Stimulated activated CD8-positive, alpha-beta memory T cell treated with anti-CD3 and anti-CD28 coated beads, Interleukin-15, amount 100 ng/mL, for 1 hour (primary cell): ENCODE results near the gene MFRP.

Source experiments
- DNase-seq: peaks from one replicate; pipeline ENCODE4 v3.0.0-alpha.2; 2020; ENCODE audit warnings: low read depth

MFRP gene

DNA sequence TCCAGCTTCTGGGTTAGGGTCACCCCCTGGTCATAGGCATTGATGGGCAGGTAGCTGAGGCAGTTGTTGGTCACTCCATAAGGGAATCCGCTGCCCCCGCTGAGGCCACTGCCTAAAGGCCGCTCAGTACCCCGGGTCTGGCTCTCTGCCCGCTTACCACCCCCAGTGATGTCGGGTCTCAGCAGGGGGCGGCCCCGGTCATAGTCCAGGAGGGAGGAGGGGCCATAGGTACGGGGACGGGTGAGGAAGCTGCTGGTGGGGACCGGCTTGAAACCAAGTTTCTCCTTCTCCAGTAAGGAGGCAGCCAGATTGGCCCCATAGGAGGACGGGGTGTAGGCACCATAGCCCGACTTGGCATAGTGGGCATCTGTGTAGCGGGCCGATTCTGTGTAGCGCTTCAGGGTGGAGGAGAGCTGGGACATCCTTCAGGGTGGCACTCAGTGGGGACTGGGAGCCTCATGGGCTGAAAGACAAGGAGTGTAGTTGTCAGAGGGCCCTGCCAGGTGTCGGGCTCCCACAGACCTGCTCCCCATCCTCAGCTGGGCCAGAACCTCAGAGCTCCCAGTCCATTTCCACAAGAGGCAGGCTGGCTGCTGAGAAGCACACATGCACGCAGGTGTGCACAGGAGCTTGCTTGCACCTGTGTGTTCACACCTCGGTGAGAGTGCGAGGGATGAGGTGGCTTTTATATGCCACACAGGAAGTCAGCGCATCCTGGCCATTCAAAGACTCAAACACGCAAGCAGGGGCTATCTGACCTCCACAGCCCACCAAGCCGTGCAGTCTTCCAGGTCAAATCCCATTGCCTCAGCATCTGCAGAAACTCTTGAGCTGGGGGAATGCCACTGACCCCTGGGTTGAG is 26.8 kb upstream of the MFRP start:
- no peak for DNase-seq

DNA sequence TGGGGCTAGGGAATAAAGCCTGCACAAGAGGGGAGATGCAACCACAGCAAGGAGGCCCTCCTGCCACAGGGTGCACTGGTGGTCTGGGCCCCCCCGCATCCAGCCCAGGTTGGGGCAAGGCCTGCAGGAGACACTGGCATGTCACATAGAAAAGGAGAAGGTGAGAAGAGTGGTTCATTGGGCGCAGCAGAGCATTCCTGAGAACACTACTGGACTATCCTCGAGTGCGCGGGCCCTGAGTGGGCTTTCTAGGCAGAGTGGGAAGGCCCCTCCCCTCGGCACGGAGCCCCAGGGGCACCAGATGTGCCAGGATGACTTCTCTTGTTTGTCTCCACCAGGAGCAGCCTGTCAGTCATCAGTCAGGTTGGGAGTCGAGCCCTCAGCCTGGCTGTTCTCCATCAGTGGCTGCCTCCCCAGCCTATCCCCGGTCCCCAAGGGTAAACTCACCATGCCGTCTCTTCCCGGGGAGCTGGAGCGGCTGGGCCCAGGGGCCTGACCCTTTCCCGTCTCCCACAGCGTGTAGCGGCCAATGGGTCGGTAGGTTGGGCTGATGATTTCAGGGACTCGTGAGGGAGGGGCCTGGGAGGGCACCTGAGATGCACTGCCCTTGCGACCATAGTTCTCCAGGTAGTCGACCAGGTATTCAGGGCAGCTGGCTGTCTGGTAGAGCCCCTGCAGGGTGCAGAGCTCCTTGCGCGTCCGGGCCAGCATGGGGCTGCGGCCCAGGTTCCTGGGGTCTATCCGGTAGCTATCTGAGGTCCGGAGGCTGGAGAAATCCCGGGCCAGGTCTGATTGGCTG is 26.0 kb upstream of the MFRP start:
- DNase-seq = no peak

DNA sequence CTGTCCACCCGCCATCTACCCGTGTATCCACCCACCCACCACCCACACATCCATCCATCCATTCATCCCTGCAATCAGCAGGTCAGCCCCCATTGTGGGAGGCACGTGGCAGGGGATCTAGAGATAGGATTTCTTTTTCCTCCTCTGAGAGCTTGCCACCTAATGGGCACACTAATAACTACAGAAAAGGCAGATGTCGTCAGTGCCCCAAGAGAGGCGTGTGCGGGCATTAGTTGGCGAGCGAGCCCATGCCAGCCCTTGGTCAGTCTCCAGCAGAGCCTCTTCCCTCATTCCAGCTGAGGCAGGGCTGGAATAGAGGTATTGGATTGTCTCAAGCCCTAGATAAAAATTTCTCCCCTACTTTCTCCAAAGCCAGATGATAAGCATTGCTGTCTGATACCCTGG is 25.3 kb upstream of the MFRP start:
- DNase-seq = no peak

DNA sequence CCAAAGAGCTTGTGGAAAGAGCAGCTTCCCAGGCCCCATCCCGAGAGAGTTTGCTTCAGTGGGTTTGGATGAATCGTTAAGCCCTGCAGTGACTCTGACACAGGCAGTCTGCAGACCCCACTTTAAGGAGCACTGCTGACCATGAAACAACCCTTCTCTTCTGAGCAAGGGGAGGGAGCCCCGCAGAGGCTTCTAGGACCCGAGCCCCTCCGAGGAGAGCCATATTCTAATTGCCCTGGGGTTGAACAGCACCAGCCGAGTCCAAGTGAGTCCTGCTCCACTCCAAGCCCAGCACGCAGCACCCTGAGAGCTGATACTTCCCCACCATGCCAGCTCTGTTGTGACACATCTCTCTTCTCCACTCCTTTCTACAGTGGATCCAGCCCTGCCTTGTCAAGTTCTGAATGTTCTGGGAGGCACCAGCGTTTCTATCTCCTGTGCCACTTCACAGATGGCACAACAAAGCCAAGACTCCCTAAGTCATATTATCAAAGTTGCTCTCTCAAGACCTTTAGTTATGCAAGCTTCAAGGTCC is 24.6 kb upstream of the MFRP start:
- DNase-seq = no peak

DNA sequence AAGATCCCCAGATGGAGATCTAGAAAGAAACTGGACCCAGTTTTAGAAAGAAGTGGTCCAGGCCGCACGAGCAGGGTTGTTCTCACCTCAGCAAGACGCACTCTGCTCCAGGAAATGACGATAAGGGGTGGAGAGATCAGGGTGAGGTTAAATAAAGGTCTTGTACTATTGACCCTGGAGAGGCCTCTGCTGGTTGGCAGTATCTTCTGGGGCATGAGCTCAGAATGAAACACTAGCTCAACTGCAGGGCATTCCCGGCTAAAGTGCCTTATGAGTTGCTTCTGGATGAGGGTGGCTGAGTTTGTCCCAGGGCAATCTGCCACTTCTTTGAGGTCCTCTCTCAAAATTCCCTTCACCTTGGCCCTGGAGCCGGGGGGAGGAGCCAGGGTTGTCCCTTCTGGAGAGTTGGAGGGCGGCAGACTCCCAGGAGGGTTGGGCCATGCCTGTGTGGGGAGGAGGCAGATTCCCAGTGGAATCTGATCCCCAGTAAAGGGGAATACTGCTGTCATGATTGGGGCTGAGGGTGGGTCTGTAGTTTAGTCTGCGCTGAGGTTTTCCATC is 24.1 kb upstream of the MFRP start:
- no peak for DNase-seq

DNA sequence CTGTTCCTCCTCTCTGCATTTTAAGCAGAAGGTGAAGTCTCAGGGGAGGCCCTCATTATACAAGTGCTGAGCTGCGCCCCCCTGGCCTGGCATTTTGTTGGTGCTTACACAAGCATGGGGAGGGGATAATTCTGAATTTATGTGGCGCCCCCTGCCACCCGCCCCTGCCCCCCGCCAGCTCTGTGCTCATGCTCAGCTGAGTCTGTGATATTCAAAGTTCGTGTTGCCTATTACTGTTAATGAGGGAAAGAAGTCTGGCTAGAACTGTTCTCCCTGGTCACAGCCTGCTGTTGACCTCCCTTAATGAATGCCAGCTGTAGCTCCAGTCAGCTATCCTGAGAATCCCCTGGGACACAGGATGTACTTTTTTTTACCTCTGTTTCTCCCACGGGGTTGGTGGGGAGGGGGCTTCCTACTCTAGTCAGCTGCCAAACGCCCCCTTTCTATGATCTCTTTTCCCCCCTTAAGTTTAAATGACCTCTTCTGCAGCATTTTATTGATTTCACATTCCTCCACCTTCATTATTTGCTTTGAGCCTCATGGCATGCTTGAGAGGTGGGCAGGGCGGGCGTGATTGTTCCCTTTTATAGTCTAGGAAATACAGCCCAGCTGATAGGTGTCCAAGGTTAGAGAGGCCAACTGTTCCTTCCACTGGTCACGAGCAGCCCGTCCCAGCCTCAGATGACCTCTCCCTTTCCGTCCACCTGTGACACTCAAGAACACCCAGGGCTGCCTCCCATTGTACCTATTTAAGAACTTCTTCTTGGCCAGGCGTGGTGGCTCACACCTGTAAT is 22.8 kb upstream of the MFRP start:
- no peak for DNase-seq

DNA sequence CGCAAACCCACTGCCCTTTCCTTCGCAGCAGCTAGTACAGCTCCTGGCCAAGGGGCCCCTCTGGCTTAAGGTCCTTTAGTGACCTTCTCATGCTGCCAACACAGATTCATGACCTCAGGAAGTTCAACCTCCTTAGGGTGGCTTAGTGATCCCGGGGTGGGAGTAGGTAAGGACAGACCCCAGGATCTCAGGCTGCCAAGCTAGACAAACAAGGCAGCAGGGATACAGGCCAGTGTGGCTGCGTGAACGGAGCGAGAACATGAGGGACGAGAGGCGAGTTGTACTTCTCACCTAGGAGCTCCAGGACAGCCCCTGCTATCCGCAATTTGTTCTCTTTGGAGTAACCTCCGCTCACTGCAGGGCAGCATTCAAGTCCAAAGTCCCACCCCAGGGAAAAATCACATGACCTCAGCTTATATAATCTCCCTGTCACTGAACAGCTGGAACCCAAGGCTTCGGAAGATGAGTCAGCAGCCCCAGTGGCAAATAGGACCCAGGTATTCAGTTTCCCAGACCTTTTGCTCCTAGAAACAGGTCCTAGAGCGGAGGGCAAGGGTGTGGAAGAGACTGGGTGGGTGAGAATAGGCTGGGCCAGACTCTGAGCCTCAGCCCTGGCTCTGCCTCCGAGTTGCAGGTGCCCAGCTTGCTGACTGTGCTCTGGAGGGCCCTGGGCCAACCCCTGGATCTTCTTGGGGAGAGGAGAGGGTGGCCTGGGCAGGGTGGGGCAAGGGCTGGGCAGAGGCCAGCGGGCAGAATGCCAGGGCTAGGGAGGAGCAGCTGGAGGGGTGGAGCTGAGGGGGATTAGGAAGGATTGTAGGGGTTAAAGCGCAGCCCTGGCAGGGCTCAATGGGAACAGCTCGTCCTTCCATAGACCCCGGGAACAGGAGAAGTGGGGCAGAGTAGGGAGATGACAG is 21.9 kb upstream of the MFRP start:
- DNase-seq = no peak

DNA sequence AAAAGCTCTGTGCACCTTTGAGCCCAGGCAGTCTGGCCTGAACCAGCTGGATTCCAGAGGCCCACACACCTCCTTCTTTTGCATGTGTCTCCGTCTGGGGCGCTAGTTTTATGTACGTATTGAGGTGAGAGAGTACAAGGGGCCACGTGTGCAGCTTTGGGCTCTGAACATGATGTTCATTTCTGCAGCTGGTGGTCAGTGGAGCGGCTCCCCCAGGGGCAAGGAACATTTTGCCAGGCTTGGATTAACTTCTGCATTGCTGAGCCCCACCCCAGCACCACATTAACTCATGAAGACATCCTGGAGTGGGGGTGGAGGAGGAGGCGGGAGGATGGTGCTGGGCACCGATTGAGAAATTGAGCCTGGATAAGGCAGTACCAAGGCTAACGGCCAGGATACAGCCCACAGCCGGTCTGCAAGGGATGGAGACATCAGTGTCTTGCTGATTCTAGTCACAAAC is 21.2 kb upstream of the MFRP start:
- DNase-seq = no peak

DNA sequence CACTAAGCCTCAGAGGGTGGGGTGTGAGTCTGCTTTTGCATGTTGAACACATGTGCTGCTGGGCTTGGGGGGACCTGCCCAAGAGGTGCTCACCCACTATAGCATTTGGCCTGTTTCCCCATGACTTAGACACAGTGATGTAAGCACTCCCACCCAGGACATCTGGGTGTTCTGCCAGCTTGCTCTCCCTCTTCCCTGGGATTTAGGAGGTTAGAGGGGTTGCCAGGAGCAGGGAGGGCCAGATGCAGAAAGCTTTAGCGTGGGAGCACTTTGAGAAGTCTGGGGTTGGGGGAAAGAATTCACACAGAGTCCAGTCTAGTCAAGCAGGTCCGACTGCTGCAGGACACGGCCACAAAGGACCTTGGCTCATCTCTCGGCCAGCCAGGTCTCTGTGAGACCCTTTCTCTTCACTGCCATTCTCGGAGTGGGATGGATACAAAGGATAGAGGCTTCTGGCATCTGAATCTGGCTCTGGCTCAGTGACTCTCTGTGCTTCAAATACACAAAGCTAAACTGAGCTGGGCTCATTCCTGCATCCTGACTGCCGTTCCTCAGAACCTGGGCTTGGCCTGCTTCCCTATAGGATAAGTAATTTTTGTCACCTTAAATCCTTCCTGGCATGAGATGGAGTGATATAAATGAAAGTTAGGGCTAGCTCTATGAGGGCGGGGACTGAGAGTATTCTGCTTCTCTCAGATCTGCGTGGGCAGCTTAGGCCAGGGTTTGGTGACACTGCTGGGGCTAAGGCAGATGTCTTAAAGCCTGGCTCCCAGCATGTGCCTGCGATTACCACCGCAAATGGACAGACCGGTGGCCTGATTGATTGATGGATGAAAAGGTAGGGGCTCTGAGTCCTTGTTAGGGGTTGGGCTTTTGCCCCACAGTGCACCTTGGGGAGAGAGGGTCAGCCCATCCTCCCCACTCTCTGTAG is 20.4 kb upstream of the MFRP start:
- DNase-seq = no peak

DNA sequence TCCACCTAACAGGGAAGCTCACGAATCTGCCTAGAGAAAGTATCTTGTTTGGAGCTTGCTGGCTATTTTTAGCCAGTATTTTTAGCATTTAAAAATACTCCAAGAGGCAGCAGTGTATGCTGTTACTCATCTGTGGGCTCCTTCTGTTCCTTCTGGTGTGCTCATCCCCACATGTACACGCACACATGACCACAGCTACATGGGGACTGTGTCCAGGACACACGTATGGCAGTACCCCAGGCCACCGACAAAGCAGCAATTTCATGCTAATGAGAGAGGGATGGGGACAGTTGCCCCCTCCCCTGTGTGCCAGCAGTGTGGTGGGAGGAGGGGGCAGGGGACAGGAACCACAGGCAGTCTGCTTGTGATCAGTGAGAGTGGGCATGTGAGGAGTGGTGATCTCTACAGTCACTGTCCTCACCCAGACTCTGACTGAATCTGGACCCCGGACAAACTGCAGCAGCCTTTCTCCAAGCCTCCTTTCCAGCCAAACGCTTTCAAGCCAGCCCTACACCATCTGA is 18.6 kb upstream of the MFRP start:
- DNase-seq = no peak

DNA sequence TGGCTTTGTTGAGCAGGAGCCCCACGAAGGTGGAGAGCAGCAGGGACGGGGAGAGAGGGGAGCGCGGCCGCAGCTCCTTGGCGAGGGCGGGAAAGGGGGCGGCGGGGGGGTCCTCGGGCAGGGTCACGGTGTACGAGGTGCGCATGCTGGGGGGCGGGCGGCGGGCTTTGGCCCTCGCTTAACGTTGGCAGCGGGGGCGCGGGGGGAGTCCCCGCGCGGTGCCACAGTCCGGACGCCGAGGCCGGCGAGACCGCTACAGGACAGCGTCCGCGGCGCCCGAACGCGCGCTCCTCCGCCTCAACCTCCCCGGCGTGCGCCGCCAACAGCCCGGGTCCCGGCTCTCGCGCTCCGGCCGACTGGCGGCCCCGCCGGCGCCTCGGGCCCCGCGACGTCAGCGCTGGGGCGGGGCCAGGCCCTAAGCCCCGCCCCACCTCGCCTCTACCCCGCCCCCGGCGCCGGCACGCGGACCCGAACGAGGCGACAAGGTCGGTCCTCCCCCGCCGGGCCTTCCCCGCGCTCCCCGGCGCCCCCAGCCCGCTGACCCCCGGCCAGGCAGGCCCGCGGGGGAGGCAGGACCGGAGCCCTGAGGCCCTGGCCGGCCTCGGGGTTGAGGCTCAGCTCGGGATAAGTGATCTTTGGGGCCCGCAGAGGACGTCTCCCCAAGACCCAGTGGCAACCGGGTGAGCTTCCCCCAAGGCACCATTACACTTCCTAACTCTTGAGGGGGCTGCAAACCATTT is 17.5 kb upstream of the MFRP start:
- no peak for DNase-seq

DNA sequence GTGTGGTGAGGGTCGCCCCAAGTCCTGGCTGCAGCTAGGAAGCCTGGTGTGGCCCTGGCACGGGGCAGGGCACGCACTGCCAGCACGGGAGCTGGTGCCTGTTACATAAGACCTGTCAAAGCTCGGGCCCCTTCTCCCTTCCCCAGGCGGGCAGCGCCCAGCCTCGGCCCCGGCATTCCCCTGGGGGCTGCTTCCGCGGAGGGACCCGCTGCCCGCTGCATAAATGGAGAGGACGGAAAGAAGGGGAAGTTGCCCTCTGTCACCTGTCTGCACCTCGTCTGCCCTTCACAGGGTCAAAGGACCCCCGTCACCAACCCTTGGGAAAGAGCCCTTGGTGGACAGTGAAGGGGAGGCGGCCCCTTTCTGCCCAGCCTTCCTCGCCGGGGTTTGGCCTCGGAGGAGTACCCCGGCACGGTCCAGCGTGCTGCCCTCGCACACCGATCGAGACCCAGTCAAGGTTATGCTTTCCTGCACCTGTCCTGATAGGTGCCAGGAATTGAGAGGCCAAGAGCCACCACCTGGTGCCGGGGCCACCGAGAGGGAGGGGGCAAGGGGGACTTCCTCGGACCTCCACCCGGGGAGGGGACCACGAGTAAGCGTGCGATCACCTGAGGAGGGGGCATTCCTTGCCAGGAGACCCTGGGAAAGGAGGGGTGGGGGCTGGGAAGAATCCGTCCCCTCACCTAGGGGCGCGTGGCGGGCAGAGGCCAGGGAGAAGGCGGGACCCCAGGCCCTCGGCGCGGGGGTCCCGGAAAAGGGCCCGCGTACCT is 16.8 kb upstream of the MFRP start:
- DNase-seq = no peak

DNA sequence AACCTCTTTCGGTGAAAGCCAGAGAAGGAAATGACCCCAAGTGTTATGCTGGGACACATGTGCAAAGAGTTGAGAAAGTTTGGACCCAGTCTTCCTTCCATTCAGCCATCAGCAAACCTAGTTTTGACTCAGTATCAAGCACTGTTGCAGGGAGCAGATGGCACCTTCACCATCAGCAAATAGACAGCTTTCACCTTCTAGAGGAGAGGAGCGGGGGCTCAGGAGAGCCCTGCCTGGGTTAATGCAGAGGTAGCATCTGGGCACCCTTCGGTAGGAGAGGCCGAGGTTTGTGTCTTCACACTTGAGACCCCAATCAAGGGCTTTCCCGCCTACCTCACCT is 16.2 kb upstream of the MFRP start:
- DNase-seq = no peak

DNA sequence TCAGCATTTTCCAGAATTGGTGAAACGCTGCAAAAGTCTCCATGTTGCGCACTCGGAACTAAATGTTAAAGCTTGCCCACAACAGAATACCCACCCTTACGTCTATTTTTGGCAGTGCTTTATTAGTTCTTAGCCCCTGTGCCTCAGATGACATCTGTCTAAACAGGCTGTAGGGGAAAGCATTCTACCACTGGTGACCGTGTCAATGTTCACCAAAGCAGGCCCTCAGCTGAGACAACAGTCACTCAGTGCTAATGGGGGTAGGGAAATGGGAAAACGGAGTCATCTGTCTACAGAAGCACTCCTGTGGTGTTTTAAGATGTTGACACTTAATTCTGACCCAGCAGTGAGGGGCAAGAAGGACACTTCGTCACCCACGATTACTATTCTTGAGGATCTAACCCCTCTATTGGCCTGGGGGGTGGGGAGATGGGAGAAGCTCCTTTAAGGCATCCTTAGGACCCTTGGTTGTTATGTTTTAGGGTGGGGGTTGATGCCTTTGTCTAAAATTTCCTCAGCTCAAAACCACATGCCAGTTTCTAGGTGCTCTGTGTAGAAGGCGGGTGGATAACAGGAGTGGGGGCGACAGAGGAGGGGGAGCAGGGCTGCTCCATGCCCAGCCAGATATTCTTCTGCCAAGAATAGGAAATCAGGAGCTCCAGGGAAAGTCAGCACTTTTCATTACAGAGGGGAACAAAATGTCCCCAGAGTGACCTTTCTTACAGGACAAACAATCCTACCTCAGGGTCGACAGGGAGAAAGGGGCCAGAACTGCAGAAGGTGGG is 15.6 kb upstream of the MFRP start:
- no peak for DNase-seq

DNA sequence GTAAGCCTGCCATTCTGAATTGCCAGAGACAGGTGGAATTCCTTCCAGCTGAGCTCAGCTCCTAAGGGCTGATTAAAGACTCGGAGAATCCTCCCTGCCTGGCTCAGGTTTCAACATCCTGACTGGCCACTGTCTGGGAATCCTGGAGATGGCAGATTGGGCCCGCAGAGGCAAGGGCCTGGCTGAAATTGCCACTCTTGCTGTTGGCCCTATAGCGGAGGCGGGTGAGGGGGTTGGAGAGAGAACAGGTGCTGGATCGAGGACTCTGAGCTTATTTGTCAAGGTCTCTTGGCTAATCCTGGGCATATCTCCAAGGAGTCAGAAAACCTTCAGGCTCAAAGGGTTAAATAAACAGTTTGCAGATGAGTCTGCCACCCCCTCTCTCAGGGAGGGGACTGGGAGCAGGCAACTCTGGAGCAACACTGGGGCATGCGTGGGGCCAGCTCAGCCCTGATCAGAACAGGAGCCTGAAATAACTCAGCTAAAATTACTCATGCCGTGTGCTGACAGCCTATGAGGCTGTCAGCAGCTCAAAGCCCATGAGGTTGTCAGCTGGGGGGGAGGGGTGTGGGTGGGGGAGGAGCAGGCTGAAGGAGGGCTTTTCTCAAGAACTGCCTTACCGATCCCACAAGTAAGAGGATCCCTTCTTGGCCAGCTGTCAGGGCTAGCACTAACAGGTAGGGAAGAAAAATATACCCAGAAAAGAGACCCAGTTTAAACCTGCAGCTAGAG is 14.7 kb upstream of the MFRP start:
- no peak for DNase-seq

DNA sequence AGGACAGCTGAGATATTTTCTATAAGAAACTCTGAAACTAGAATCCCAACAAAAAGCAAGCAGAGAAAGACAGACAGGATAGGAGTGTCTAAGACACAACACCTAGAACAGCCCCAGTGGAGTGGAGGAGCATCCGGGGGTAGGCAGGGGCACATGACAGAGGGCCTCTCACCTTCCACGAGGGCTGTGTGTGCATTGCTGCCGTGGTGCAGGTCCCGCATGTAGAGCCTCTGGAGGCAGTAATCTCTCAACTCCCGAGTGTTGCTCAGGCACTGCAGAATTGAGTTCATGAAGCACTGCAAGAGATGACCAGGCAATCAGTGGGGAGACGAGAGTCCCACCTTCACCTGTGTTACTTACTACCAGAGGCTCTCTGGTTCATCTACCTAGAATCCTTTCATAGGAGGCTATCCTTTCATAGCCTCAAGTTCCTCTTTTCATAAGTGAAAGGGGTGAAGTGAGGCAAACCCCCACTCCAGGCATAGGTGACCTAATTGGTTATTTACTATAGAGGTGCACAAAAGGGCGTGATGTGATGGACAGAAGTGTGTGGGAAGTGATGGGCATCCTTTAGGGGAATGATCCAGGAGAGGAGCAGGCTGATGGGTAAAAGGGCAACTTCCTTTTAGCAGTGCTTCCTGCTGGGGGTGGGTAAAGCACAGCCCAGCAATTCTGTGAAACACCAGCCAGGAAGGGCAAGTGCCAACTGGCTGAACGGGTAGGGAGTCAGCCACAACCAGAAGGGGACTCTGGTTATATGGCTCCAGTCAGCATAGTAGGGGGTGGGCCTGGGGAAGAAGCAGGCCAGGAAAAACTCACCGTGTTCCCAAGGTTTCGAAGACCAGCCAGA is 13.1 kb upstream of the MFRP start:
- no peak for DNase-seq
